ENCODE results near the gene STARD13. TPM values are rescaled to one million over a fixed set of nuclear protein-coding genes. Genes with fewer than 3 reads are reported as not detected.

STARD13 gene
- total and polyA plus RNA-seq, 4 donors = 2.7 to 15.3 (median 5.7) TPM

DNA sequence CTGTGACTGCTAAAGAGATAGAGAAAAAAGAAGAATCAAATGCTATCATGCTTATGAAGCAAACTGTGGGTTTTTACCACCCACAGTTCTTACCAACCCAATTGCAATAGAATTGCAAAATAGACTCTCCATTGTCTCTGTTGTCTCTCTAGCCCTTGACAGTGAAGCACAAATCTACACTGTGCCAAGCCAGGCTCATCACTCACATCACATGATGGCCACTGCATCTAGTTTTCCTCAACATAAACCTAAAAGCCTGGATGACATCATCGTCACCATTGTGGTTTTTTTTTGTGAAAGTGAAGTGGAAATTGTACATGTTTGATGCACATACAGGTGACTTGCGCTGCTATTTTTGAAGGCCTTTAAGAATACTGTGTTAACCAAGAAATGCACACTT lies 213.3 kb downstream of the STARD13 start:
- no peak for TF ChIP-seq HNF4G (IDR thresholded peaks at IDR 0.05)
- no peak for TF ChIP-seq RXRA (IDR thresholded peaks at IDR 0.05)
- TF ChIP-seq, protein P1, sequence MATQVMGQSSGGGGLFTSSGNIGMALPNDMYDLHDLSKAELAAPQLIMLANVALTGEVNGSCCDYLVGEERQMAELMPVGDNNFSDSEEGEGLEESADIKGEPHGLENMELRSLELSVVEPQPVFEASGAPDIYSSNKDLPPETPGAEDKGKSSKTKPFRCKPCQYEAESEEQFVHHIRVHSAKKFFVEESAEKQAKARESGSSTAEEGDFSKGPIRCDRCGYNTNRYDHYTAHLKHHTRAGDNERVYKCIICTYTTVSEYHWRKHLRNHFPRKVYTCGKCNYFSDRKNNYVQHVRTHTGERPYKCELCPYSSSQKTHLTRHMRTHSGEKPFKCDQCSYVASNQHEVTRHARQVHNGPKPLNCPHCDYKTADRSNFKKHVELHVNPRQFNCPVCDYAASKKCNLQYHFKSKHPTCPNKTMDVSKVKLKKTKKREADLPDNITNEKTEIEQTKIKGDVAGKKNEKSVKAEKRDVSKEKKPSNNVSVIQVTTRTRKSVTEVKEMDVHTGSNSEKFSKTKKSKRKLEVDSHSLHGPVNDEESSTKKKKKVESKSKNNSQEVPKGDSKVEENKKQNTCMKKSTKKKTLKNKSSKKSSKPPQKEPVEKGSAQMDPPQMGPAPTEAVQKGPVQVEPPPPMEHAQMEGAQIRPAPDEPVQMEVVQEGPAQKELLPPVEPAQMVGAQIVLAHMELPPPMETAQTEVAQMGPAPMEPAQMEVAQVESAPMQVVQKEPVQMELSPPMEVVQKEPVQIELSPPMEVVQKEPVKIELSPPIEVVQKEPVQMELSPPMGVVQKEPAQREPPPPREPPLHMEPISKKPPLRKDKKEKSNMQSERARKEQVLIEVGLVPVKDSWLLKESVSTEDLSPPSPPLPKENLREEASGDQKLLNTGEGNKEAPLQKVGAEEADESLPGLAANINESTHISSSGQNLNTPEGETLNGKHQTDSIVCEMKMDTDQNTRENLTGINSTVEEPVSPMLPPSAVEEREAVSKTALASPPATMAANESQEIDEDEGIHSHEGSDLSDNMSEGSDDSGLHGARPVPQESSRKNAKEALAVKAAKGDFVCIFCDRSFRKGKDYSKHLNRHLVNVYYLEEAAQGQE (IDR thresholded peaks at IDR 0.05) = no peak
- WGBS = 93% methylated on average over 2 of the region's 2 CpGs
- Histone ChIP-seq H3K36me3 (ENCODE audit: control insufficient read depth in 4 of 4, insufficient read depth in 3 of 4, low read depth in 1 of 4, low read length in 3 of 4) (no peaks in the 10 kb centered on the region), H3K4me3 (ENCODE audit: low read depth in 1 of 3, low read length in 3 of 3) (no peak overlapping the region), H3K27me3 (ENCODE audit: control insufficient read depth in 4 of 4, insufficient read depth in 4 of 4, low read length in 3 of 4) (no peaks in the 10 kb centered on the region), H3K9me3 (ENCODE audit: control insufficient read depth in 4 of 4, low read length in 3 of 4) (no peaks in the 10 kb centered on the region), H3K9ac (ENCODE audit: low read depth in 1 of 2, low read length in 2 of 2) (no peak overlapping the region), H3K4me1 (ENCODE audit: control insufficient read depth in 4 of 4, insufficient read depth in 4 of 4, low read length in 3 of 4) (no peaks in the 10 kb centered on the region), H3K27ac (ENCODE audit: low read depth in 1 of 2, low read length in 2 of 2) (no peak overlapping the region)
- DNase-seq (ENCODE audit: low spot score) = no peak

DNA sequence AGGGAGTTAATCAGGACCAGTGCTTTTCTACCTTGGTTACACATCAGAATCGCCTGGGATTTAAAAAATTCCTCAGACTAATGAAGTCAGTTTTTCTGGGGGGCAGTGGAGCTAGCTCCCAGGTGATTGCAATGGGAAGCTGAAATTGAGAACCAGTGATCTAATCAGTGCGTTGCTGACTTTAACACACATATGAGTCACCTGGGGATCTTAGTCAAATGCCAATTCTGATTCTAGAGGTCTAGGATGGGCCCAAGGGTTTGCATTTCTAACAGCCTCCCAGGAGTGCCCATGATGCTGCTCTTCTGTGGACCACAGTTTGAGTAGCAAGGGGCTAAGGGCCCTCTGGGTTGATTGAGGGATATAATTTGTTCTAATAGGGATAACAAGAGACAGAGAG lies 214.8 kb downstream of the STARD13 start:
- H3K36me3 ChIP-seq (ENCODE audit: control insufficient read depth in 4 of 4, insufficient read depth in 3 of 4, low read depth in 1 of 4, low read length in 3 of 4) = no peaks in the 10 kb centered on the region
- no peaks in the 10 kb centered on the region for H3K27me3 ChIP-seq (ENCODE audit: control insufficient read depth in 4 of 4, insufficient read depth in 4 of 4, low read length in 3 of 4)
- H3K27ac ChIP-seq (ENCODE audit: low read depth in 1 of 2, low read length in 2 of 2) = no peak overlapping the region
- no peak overlapping the region for H3K9ac ChIP-seq (ENCODE audit: low read depth in 1 of 2, low read length in 2 of 2)
- WGBS = 91% methylated on average over 2 of the region's 2 CpGs
- H3K4me3 ChIP-seq (ENCODE audit: low read depth in 1 of 3, low read length in 3 of 3) = no peak overlapping the region
- DNase-seq (ENCODE audit: low spot score) = no peak
- no peak for TF ChIP-seq YY1 (IDR thresholded peaks at IDR 0.05)
- TF ChIP-seq HNF4A (conservative IDR thresholded peaks at IDR 0.05) = no peak
- no peak for TF ChIP-seq FOXA1 (IDR thresholded peaks at IDR 0.05)
- TF ChIP-seq RXRA (IDR thresholded peaks at IDR 0.05) = no peak
- TF ChIP-seq, protein P1 (IDR thresholded peaks at IDR 0.05) = no peak
- TF ChIP-seq, protein P2, sequence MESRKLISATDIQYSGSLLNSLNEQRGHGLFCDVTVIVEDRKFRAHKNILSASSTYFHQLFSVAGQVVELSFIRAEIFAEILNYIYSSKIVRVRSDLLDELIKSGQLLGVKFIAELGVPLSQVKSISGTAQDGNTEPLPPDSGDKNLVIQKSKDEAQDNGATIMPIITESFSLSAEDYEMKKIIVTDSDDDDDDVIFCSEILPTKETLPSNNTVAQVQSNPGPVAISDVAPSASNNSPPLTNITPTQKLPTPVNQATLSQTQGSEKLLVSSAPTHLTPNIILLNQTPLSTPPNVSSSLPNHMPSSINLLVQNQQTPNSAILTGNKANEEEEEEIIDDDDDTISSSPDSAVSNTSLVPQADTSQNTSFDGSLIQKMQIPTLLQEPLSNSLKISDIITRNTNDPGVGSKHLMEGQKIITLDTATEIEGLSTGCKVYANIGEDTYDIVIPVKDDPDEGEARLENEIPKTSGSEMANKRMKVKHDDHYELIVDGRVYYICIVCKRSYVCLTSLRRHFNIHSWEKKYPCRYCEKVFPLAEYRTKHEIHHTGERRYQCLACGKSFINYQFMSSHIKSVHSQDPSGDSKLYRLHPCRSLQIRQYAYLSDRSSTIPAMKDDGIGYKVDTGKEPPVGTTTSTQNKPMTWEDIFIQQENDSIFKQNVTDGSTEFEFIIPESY (IDR thresholded peaks at IDR 0.05) = no peak
- TF ChIP-seq NR2F2 (IDR thresholded peaks at IDR 0.05) = no peak
- TF ChIP-seq RAD21 (IDR thresholded peaks at IDR 0.05) = no peak
- H3K9me3 ChIP-seq (ENCODE audit: control insufficient read depth in 4 of 4, low read length in 3 of 4) = no peaks in the 10 kb centered on the region
- H3K4me1 ChIP-seq (ENCODE audit: control insufficient read depth in 4 of 4, insufficient read depth in 4 of 4, low read length in 3 of 4) = no peaks in the 10 kb centered on the region

Data from liver (tissue), 9 donors.